DOHH2 (cell line): ENCODE results near the gene ITPRIPL2.

Source experiments
- H3F3A ChIP-seq: fragments of 200-600 bp; sonication (generic), shearing (Covaris generic); 2 replicates; pipeline ENCODE4 v1.6.0; 2016; ENCODE audit warnings: antibody characterized with exemption, mild to moderate bottlenecking; ENCODE audit not compliant: control insufficient read depth, insufficient read depth
- H3K27ac ChIP-seq: fragments of 200-600 bp; sonication (generic); 2 replicates; pipeline ENCODE4 v1.5.1; 2014; ENCODE audit warnings: low read depth, mild to moderate bottlenecking, low read length, moderate library complexity
- H3K27me3 ChIP-seq: fragments of 200-600 bp; sonication (generic); 2 replicates; pipeline ENCODE4 v1.6.1; 2014; ENCODE audit warnings: mild to moderate bottlenecking, low read length, mixed read lengths; ENCODE audit not compliant: control insufficient read depth
- H3K36me3 ChIP-seq: fragments of 200-600 bp; sonication (generic); 2 replicates; pipeline ENCODE4 v1.6.1; 2014; ENCODE audit warnings: mild to moderate bottlenecking, low read length, moderate library complexity, mixed read lengths; ENCODE audit not compliant: control insufficient read depth
- H3K4me1 ChIP-seq: fragments of 200-600 bp; sonication (generic); 2 replicates; pipeline ENCODE4 v1.6.1; 2014; ENCODE audit warnings: mild to moderate bottlenecking, low read length, mixed read lengths; ENCODE audit not compliant: control insufficient read depth
- H3K4me2 ChIP-seq: fragments of 200-600 bp; sonication (generic); 2 replicates; pipeline ENCODE4 v1.6.0; 2014; ENCODE audit warnings: mild to moderate bottlenecking, low read length, moderate library complexity
- H3K4me3 ChIP-seq: fragments of 200-600 bp; sonication (generic); 2 replicates; pipeline ENCODE4 v1.5.1; 2014; ENCODE audit warnings: mild to moderate bottlenecking, low read length, mixed read lengths
- H3K79me2 ChIP-seq: fragments of 200-600 bp; sonication (generic); 2 replicates; pipeline ENCODE4 v1.6.1; 2014; ENCODE audit warnings: mild to moderate bottlenecking, low read length, mixed read lengths; ENCODE audit not compliant: control insufficient read depth
- H3K9me2 ChIP-seq: fragments of 200-600 bp; sonication (generic); replicated peaks from 2 replicates; pipeline ENCODE4 v1.6.1; 2014; ENCODE audit warnings: mild to moderate bottlenecking, low read length, mixed read lengths; ENCODE audit not compliant: control insufficient read depth
- H3K9me3 ChIP-seq: fragments of 200-600 bp; sonication (generic); 2 replicates; pipeline ENCODE4 v1.6.1; 2014; ENCODE audit warnings: antibody characterized with exemption, low read length, mixed read lengths; ENCODE audit not compliant: control insufficient read depth, insufficient read depth
- H4K20me1 ChIP-seq: fragments of 200-600 bp; sonication (generic); 2 replicates; pipeline ENCODE4 v1.6.0; 2014; ENCODE audit warnings: low read depth, mild to moderate bottlenecking, antibody characterized with exemption, low read length, moderate library complexity; ENCODE audit not compliant: control insufficient read depth, insufficient read depth
- CTCF ChIP-seq: fragments of 200-600 bp; sonication (generic); IDR thresholded peaks from one replicate; pipeline ENCODE4 v1.5.1; 2014; ENCODE audit warnings: antibody characterized with exemption, mild to moderate bottlenecking, low read depth, low read length; ENCODE audit not compliant: poor library complexity, severe bottlenecking
- EZH2phosphoT487 ChIP-seq: fragments of 200-600 bp; sonication (generic); IDR thresholded peaks from 2 replicates; pipeline ENCODE4 v1.6.1; 2017; ENCODE audit warnings: borderline replicate concordance, mild to moderate bottlenecking, antibody characterized with exemption, low read length, moderate library complexity, mixed read lengths

Gene ITPRIPL2

GRCh38 chr16:19105891-19106624 lies 7.7 kb upstream of the ITPRIPL2 start:
- Histone ChIP-seq H3F3A (no peaks in the 10 kb centered on the region), H3K9me2 (no peaks in the 10 kb centered on the region), H4K20me1 (no peaks in the 10 kb centered on the region), H3K9me3 (no peaks in the 10 kb centered on the region), H3K4me3 (no peak overlapping the region), H3K27me3 (no peaks in the 10 kb centered on the region), H3K4me1 (no peaks in the 10 kb centered on the region), H3K36me3 (no peaks in the 10 kb centered on the region), H3K4me2 (no peak overlapping the region), H3K27ac (no peak overlapping the region), H3K79me2 (no peaks in the 10 kb centered on the region)
- TF ChIP-seq EZH2phosphoT487 (no peak), CTCF (no peak)

- no peaks in the 10 kb centered on the region for H3K9me3 ChIP-seq
- no peaks in the 10 kb centered on the region for H3F3A ChIP-seq
- H3K4me2 ChIP-seq, result no peak overlapping the region
- no peak overlapping the region for H3K27ac ChIP-seq
- no peaks in the 10 kb centered on the region for H3K79me2 ChIP-seq
- TF ChIP-seq CTCF, result no peak
- no peak for TF ChIP-seq EZH2phosphoT487
- 0 out of 2 replicates have a peak, but pooled peaks cover 2% of the 10 kb centered on the region for H3K27me3 ChIP-seq
- H3K9me2 ChIP-seq, result no peaks in the 10 kb centered on the region
- no peaks in the 10 kb centered on the region for H3K4me1 ChIP-seq
- no peaks in the 10 kb centered on the region for H3K36me3 ChIP-seq
- H4K20me1 ChIP-seq, result no peaks in the 10 kb centered on the region
- no peak overlapping the region for H3K4me3 ChIP-seq
Measured at GRCh38 chr16:19106625-19107020, 7.1 kb upstream of the ITPRIPL2 start.

GRCh38 chr16:19108409-19109287 lies 5.1 kb upstream of the ITPRIPL2 start:
- no peak overlapping the region for H3K27ac ChIP-seq

More at GRCh38 chr16:19108409-19109287, 5.1 kb upstream of the ITPRIPL2 start:
- H4K20me1 ChIP-seq, result no peaks in the 10 kb centered on the region
- no peaks in the 10 kb centered on the region for H3K36me3 ChIP-seq
- no peak overlapping the region for H3K4me2 ChIP-seq
- no peak overlapping the region for H3K4me3 ChIP-seq
- H3K9me3 ChIP-seq, result no peaks in the 10 kb centered on the region
- no peaks in the 10 kb centered on the region for H3K79me2 ChIP-seq
- no peaks in the 10 kb centered on the region for H3K9me2 ChIP-seq
- peaks cover 6% of the 10 kb centered on the region; the same call in 1 of the 2 replicates for H3K27me3 ChIP-seq
- TF ChIP-seq CTCF (no peak), EZH2phosphoT487 (no peak)
- H3F3A ChIP-seq, result no peaks in the 10 kb centered on the region
- no peaks in the 10 kb centered on the region; the same call in 1 of the 2 replicates for H3K4me1 ChIP-seq
